ENCODE results near the gene GSC2.

The GSC2 gene

DNA sequence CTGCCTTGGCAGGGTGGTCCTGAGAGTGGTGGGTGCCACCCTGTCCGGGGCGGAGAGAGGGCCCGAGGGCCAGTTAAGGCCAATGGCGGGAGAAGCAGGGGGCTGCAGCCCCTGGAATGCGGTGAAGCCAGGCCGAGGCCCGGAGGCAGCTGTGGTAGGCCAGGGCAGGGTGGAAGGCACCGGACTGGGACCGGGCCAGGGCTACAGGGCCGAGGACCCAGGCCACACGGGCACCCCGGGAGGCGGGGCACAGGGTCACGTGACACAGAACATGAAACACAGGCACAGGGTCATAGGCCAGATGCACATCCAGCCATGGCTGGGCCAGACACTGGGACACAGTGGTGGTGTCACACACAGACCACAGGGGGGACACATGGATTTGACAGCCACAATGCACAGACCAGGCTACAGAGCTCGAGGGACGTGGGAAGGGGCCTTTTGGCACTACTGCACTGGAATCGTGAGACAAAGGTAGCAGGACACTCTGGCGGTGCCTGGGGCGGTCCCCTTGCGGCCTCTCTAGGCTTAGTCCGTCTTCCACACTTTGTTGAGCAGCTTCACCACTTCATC, 25.6 kb upstream of the GSC2 start:
- Histone ChIP-seq H2BK5ac (ENCODE audit: low read length) (no peak overlapping the region), H3K79me2 (ENCODE audit: control insufficient read depth, insufficient read depth, low read length) (peaks cover 28% of the 10 kb centered on the region), H3K27ac (ENCODE audit: low read depth, low read length) (no peak overlapping the region), H2BK120ac (ENCODE audit: low read depth, low read length) (no peak overlapping the region), H2AK5ac (ENCODE audit: low read length) (no peak overlapping the region), H3K56ac (ENCODE audit: low read length) (peak overlapping the region; percentile 31), H4K8ac (ENCODE audit: low read depth, low read length) (no peak overlapping the region), H3K4me1 (ENCODE audit: control insufficient read depth, low read depth, low read length) (peaks cover 13% of the 10 kb centered on the region), H3K4me2 (ENCODE audit: low read length) (no peak overlapping the region), H3K79me1 (ENCODE audit: low read length) (peaks cover 35% of the 10 kb centered on the region), H3K18ac (ENCODE audit: low read length) (no peak overlapping the region), H3K27me3 (ENCODE audit: insufficient read depth, low read length, poor library complexity) (no peaks in the 10 kb centered on the region), H2BK15ac (replicated peaks; ENCODE audit: low read depth) (no peak overlapping the region), H4K5ac (ENCODE audit: low read length) (no peak overlapping the region), H3K36me3 (ENCODE audit: control insufficient read depth, insufficient read depth, low read length) (peaks cover 3% of the 10 kb centered on the region), H3K4ac (ENCODE audit: low read depth, low read length) (no peak overlapping the region), H3K23ac (ENCODE audit: low read length) (no peak overlapping the region), H3K9ac (ENCODE audit: low read length) (peak overlapping the region; percentile 91), H3K4me3 (ENCODE audit: low read length) (no peak overlapping the region)
- no CpG with 5 or more reads among the region's 21 CpGs for WGBS (ENCODE audit: extremely low coverage, insufficient coverage, low lambda C conversion rate)
- no peak for DNase-seq

DNA sequence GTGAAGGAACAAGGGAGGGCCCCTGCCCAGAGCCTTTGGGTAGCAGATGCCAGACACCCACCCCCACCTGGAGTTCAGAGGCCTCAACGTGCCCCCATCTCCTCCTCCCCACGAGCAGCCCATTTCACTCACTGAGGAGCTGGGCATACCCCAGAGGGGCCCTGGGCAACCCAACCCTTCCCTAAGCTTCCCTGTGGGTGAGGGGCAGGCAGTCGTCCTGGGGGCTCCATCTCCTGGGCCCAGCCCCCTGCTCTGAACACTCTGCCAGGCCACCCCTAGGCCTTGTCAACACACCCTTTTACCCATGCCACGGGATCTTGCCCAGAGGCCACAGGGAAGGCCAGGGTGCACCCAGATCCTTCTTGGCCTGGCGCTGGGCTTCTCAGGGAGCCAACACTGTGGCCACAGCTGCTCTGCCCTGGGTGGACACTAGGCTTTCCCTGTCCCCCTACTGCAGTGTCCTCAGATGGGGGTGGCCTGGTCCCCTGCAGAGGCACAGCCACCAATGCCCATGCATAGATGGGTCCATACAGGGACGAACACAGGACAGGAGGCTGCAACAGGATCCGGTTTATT, 25.0 kb upstream of the GSC2 start:
- Histone ChIP-seq H3K27ac (ENCODE audit: low read depth, low read length) (no peak overlapping the region), H3K23ac (ENCODE audit: low read length) (no peak overlapping the region), H3K79me1 (ENCODE audit: low read length) (peaks cover 35% of the 10 kb centered on the region), H3K27me3 (ENCODE audit: insufficient read depth, low read length, poor library complexity) (peaks cover 1% of the 10 kb centered on the region), H2BK120ac (ENCODE audit: low read depth, low read length) (no peak overlapping the region), H3K4me2 (ENCODE audit: low read length) (no peak overlapping the region), H3K79me2 (ENCODE audit: control insufficient read depth, insufficient read depth, low read length) (peaks cover 28% of the 10 kb centered on the region), H3K4ac (ENCODE audit: low read depth, low read length) (no peak overlapping the region), H3K56ac (ENCODE audit: low read length) (no peak overlapping the region), H4K8ac (ENCODE audit: low read depth, low read length) (no peak overlapping the region), H3K4me1 (ENCODE audit: control insufficient read depth, low read depth, low read length) (peaks cover 13% of the 10 kb centered on the region), H3K4me3 (ENCODE audit: low read length) (no peak overlapping the region), H3K9ac (ENCODE audit: low read length) (no peak overlapping the region), H2BK5ac (ENCODE audit: low read length) (no peak overlapping the region), H3K18ac (ENCODE audit: low read length) (no peak overlapping the region), H4K5ac (ENCODE audit: low read length) (no peak overlapping the region), H2BK15ac (replicated peaks; ENCODE audit: low read depth) (no peak overlapping the region), H2AK5ac (ENCODE audit: low read length) (no peak overlapping the region), H3K36me3 (ENCODE audit: control insufficient read depth, insufficient read depth, low read length) (peaks cover 3% of the 10 kb centered on the region)
- no CpG with 5 or more reads among the region's 7 CpGs for WGBS (ENCODE audit: extremely low coverage, insufficient coverage, low lambda C conversion rate)
- no peak for DNase-seq

DNA sequence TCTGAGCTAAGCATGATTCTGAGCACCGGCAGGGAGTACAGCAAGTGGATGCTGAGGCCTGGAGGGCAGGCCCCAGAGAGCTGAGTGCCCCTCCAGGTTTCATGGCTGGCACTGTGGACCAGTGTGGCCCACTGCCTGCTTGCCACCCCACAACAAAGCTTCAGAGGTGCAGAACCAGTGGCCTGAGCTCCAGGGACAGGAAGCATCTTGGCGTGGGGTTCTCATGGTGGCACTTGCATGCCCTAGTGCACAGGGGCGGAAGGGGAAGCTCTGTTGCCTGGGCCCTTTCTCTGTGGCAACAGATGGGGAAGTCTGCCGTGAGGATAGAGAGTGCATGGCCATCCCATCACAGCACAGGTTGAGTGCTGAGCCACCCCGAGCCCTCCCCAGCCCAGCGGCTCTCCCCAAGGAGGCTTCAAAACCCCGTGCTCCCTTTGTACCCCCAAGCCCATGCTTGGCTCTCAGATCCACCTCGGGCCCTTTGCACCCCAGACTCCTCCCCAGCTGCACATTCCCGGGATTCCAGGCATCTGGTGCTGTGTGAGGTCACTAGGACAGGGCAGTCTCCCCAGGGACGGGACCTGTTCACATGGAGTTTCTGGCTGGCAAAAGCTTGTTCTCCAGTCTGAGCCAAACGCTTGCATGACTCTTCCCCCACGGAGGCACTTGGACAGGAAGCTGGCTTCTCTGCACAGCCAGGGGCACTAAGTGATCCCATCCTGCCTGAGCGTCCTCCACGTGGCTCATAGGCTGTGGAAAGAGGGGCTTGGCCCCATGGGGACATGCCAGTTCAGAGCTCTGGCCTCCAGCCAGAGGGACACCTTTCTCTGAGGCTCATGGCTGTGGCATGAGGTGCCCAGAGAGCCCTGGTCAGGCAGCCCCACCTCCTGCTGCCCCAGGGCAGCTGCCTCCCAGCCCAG, 24.3 kb upstream of the GSC2 start:
- H2BK15ac ChIP-seq (replicated peaks; ENCODE audit: low read depth) = no peak overlapping the region
- no peak overlapping the region for H3K18ac ChIP-seq (ENCODE audit: low read length)
- H2BK5ac ChIP-seq (ENCODE audit: low read length) = no peak overlapping the region
- DNase-seq = peak; percentile 68
- H3K27me3 ChIP-seq (ENCODE audit: insufficient read depth, low read length, poor library complexity) = peaks cover 5% of the 10 kb centered on the region
- no peak overlapping the region for H2BK120ac ChIP-seq (ENCODE audit: low read depth, low read length)
- H3K4me1 ChIP-seq (ENCODE audit: control insufficient read depth, low read depth, low read length) = peaks cover 13% of the 10 kb centered on the region
- peaks cover 3% of the 10 kb centered on the region for H3K36me3 ChIP-seq (ENCODE audit: control insufficient read depth, insufficient read depth, low read length)
- H3K56ac ChIP-seq (ENCODE audit: low read length) = peak overlapping the region; percentile 80
- no peak overlapping the region for H3K27ac ChIP-seq (ENCODE audit: low read depth, low read length)
- H3K4ac ChIP-seq (ENCODE audit: low read depth, low read length) = no peak overlapping the region
- no peak overlapping the region for H4K5ac ChIP-seq (ENCODE audit: low read length)
- no CpG with 5 or more reads among the region's 14 CpGs for WGBS (ENCODE audit: extremely low coverage, insufficient coverage, low lambda C conversion rate)
- peak overlapping the region; percentile 30 for H3K9ac ChIP-seq (ENCODE audit: low read length)
- peaks cover 35% of the 10 kb centered on the region for H3K79me1 ChIP-seq (ENCODE audit: low read length)
- no peak overlapping the region for H3K23ac ChIP-seq (ENCODE audit: low read length)
- H3K4me2 ChIP-seq (ENCODE audit: low read length) = no peak overlapping the region
- H3K79me2 ChIP-seq (ENCODE audit: control insufficient read depth, insufficient read depth, low read length) = peaks cover 28% of the 10 kb centered on the region
- H2AK5ac ChIP-seq (ENCODE audit: low read length) = no peak overlapping the region
- no peak overlapping the region for H4K8ac ChIP-seq (ENCODE audit: low read depth, low read length)
- H3K4me3 ChIP-seq (ENCODE audit: low read length) = no peak overlapping the region

DNA sequence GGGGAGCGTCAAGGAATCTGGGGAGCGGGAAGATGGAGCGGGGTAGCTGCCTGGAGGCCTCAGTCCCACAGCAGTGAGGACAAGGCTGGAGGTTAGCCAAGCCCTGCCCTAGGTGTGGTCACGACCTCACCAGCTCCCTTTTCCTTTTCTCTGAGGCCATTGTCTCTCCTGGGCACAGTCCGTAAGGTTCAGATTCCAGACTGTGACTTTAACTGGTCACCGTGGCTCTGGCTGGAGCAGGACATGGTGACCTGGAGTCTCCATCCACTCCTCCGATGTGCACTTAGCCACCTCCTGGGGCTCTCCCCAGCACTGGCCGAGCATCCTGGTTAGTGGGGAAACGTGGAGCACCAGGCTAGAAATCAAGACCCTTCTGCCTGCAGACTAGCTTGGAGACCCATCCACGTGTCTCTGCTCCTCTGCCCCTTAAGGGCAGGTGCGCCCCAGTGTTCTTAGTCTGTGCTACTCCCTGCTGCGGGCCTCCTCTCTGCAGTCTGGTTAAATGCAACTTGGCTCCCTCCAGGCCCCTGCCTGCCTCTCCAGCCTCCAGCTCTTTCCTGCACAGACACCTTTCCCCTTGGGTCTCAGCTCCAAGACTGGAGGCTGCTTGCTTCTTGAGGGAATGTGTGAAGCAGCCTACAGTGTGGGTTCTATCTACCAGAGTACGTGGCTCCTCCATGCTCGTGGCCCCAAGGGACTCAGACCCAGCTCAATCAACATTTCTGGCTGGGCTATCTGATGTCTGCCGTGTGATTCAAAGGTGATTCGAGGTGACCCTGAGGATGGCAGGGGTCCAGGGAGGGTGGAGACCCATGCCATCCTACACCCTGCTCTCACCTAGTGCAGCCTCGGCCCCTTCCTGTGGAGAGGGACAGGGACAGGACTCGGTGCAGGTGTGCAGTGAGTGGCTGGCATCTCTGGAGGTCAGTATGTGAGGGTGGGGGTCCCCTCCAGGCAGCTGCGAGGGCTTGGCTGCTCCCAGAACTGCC, 23.2 kb upstream of the GSC2 start:
- Histone ChIP-seq H3K79me1 (ENCODE audit: low read length) (peaks cover 35% of the 10 kb centered on the region), H3K4me1 (ENCODE audit: control insufficient read depth, low read depth, low read length) (peaks cover 13% of the 10 kb centered on the region)

DNA sequence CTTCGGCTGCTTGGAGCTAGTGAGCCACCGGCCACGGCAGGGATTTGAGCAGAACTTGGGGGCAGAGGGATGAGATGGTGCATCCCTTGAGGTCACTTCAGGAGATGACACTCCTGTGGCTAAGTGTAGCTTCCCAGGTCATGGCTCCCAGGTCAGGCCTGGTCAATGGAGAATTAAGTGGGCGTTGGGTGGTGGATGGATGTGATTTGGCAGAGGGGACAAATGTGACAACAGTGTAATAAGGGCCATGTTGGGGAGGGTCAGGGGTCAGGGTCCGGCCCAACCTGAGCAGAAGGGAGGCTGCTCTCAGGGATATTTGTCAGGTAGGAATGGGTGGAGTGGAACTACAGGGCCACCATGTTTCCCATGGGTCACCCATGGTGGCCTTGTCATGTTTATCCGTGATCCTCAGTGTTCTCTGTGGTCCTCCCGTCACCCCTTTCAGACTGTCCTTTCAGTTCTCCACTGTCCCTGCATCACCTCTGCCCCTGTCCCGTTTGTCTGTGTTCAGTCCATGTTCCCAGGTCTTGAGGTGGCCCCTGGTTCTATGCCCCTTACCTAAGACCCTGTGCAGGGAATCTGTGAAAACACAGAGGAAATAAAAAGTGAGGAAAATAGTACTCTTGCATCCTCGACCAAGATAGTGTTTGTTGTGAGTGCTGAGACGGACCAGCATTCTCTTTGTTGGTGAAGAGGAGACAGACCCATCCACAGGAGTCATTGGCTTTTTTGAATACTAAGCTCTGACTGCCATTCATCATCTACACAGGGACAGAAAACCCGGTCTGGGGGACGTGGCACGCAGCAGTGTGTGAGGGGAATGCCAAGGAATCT, 22.3 kb upstream of the GSC2 start:
- Histone ChIP-seq H2BK5ac (ENCODE audit: low read length) (peak overlapping the region; percentile 35), H3K4me1 (ENCODE audit: control insufficient read depth, low read depth, low read length) (peaks cover 13% of the 10 kb centered on the region), H3K18ac (ENCODE audit: low read length) (no peak overlapping the region), H2AK5ac (ENCODE audit: low read length) (peak overlapping the region; percentile 94), H3K4me2 (ENCODE audit: low read length) (peak overlapping the region; percentile 88), H3K4me3 (ENCODE audit: low read length) (peak overlapping the region; percentile 66), H3K79me1 (ENCODE audit: low read length) (peaks cover 33% of the 10 kb centered on the region), H2BK120ac (ENCODE audit: low read depth, low read length) (no peak overlapping the region), H3K4ac (ENCODE audit: low read depth, low read length) (peak overlapping the region; percentile 49), H3K23ac (ENCODE audit: low read length) (no peak overlapping the region), H3K36me3 (ENCODE audit: control insufficient read depth, insufficient read depth, low read length) (peaks cover 3% of the 10 kb centered on the region), H3K27ac (ENCODE audit: low read depth, low read length) (no peak overlapping the region), H4K8ac (ENCODE audit: low read depth, low read length) (no peak overlapping the region), H3K9ac (ENCODE audit: low read length) (peak overlapping the region; percentile 99), H3K27me3 (ENCODE audit: insufficient read depth, low read length, poor library complexity) (peaks cover 14% of the 10 kb centered on the region), H4K5ac (ENCODE audit: low read length) (no peak overlapping the region), H3K79me2 (ENCODE audit: control insufficient read depth, insufficient read depth, low read length) (peaks cover 24% of the 10 kb centered on the region), H2BK15ac (replicated peaks; ENCODE audit: low read depth) (no peak overlapping the region), H3K56ac (ENCODE audit: low read length) (peak overlapping the region; percentile 97)
- WGBS (ENCODE audit: extremely low coverage, insufficient coverage, low lambda C conversion rate) = no CpG with 5 or more reads among the region's 13 CpGs
- DNase-seq = no peak

More for the DNA sequence above, 23.2 kb upstream of the GSC2 start:
- H2BK15ac ChIP-seq (replicated peaks; ENCODE audit: low read depth) = no peak overlapping the region
- peaks cover 3% of the 10 kb centered on the region for H3K36me3 ChIP-seq (ENCODE audit: control insufficient read depth, insufficient read depth, low read length)
- peaks cover 28% of the 10 kb centered on the region for H3K79me2 ChIP-seq (ENCODE audit: control insufficient read depth, insufficient read depth, low read length)
- no peak overlapping the region for H4K8ac ChIP-seq (ENCODE audit: low read depth, low read length)
- H2BK120ac ChIP-seq (ENCODE audit: low read depth, low read length) = no peak overlapping the region
- no peak overlapping the region for H3K27ac ChIP-seq (ENCODE audit: low read depth, low read length)
- H3K4ac ChIP-seq (ENCODE audit: low read depth, low read length) = no peak overlapping the region
- no peak overlapping the region for H3K4me2 ChIP-seq (ENCODE audit: low read length)
- H3K18ac ChIP-seq (ENCODE audit: low read length) = no peak overlapping the region
- peaks cover 13% of the 10 kb centered on the region for H3K27me3 ChIP-seq (ENCODE audit: insufficient read depth, low read length, poor library complexity)
- WGBS (ENCODE audit: extremely low coverage, insufficient coverage, low lambda C conversion rate) = no CpG with 5 or more reads among the region's 19 CpGs
- no peak overlapping the region for H3K4me3 ChIP-seq (ENCODE audit: low read length)
- no peak for DNase-seq
- no peak overlapping the region for H4K5ac ChIP-seq (ENCODE audit: low read length)
- no peak overlapping the region for H2AK5ac ChIP-seq (ENCODE audit: low read length)
- no peak overlapping the region for H3K56ac ChIP-seq (ENCODE audit: low read length)
- peak overlapping the region; percentile 99 for H3K9ac ChIP-seq (ENCODE audit: low read length)
- no peak overlapping the region for H3K23ac ChIP-seq (ENCODE audit: low read length)
- H2BK5ac ChIP-seq (ENCODE audit: low read length) = no peak overlapping the region

All from mesendoderm (in vitro differentiated cells).